GM21447 (cell line): ENCODE measurements around the gene MFRP.

Experiments used
- ATAC-seq: cut with Tn5 transposase; IDR thresholded peaks from one replicate; pipeline ENCODE4 v1.9.1; 2021; ENCODE audit not compliant: unreplicated experiment

Gene MFRP

GRCh38 chr11:119319136-119319699 lies 27.3 kb downstream of the MFRP start:
- ATAC-seq = no peak

- ATAC-seq = no peak
Observed at GRCh38 chr11:119318240-119319135, 28.0 kb downstream of the MFRP start.

- no peak for ATAC-seq
Observed at GRCh38 chr11:119317592-119318239, 28.8 kb downstream of the MFRP start.

- no peak for ATAC-seq
Observed at GRCh38 chr11:119316729-119317591, 29.5 kb downstream of the MFRP start, which contains the start of gene MCAM. Gene MCAM, minus strand, starts transcription at chr11:119317130. Its CDS starts 29 bp downstream, at chr11:119317101.

GRCh38 chr11:119316016-119316728 lies 30.3 kb downstream of the MFRP start:
- ATAC-seq = no peak

- ATAC-seq = no peak
Observed at GRCh38 chr11:119315131-119316015, 31.1 kb downstream of the MFRP start.

GRCh38 chr11:119314726-119315125 lies 31.8 kb downstream of the MFRP start:
- no peak for ATAC-seq

- no peak for ATAC-seq
Observed at GRCh38 chr11:119310682-119311052, 35.8 kb downstream of the MFRP start.

- ATAC-seq = no peak
Observed at GRCh38 chr11:119309953-119310681, 36.4 kb downstream of the MFRP start.

- ATAC-seq = no peak
Observed at GRCh38 chr11:119309411-119309810, 37.1 kb downstream of the MFRP start.

GRCh38 chr11:119307974-119308373 lies 38.5 kb downstream of the MFRP start:
- no peak for ATAC-seq

- no peak for ATAC-seq
Observed at GRCh38 chr11:119307219-119307618, 39.3 kb downstream of the MFRP start.

GRCh38 chr11:119306373-119306890 lies 40.1 kb downstream of the MFRP start:
- no peak for ATAC-seq

- no peak for ATAC-seq
Observed at GRCh38 chr11:119305556-119306372, 40.7 kb downstream of the MFRP start.

- ATAC-seq = no peak
Observed at GRCh38 chr11:119303227-119303718, 43.2 kb downstream of the MFRP start.

GRCh38 chr11:119300198-119300964 lies 46.1 kb downstream of the MFRP start:
- no peak for ATAC-seq

- ATAC-seq = no peak
Observed at GRCh38 chr11:119299416-119299815, 47.1 kb downstream of the MFRP start.
